ENCODE data around the gene PABPC3.

The PABPC3 gene

GRCh38 chr13:25112695-25113255 lies 16.8 kb downstream of the PABPC3 start:
- DNase-seq: no peak

- no peak for DNase-seq
Measured at GRCh38 chr13:25114220-25114619, 18.3 kb downstream of the PABPC3 start.

GRCh38 chr13:25116044-25116443 lies 20.1 kb downstream of the PABPC3 start:
- DNase-seq: no peak

- no peak for DNase-seq
Measured at GRCh38 chr13:25117312-25117711, 21.4 kb downstream of the PABPC3 start.

GRCh38 chr13:25118378-25118905 lies 22.5 kb downstream of the PABPC3 start:
- DNase-seq: no peak

- no peak for DNase-seq
Measured at GRCh38 chr13:25130944-25131343, 35.0 kb downstream of the PABPC3 start.

GRCh38 chr13:25131881-25132420 lies 36.0 kb downstream of the PABPC3 start:
- no peak for DNase-seq

- no peak for DNase-seq
Measured at GRCh38 chr13:25132751-25133390, 36.9 kb downstream of the PABPC3 start.

GRCh38 chr13:25135896-25136295 lies 40.0 kb downstream of the PABPC3 start:
- DNase-seq: no peak

- no peak for DNase-seq
Measured at GRCh38 chr13:25136880-25137787, 41.2 kb downstream of the PABPC3 start.

- DNase-seq: no peak
Measured at GRCh38 chr13:25137788-25138115, 41.8 kb downstream of the PABPC3 start.

- no peak for DNase-seq
Measured at GRCh38 chr13:25141042-25141441, 45.1 kb downstream of the PABPC3 start.

- no peak for DNase-seq
Measured at GRCh38 chr13:25143706-25144105, 47.8 kb downstream of the PABPC3 start.

- DNase-seq: no peak
Measured at GRCh38 chr13:25147638-25148401, 51.9 kb downstream of the PABPC3 start.

GRCh38 chr13:25148402-25148771 lies 52.5 kb downstream of the PABPC3 start:
- DNase-seq: no peak
